DOHH2 (cell line): ENCODE results near the gene TNIP3.

Source experiments
- EZH2phosphoT487 ChIP-seq: fragments of 200-600 bp; sonication (generic); IDR thresholded peaks from 2 replicates; pipeline ENCODE4 v1.6.1; 2017; ENCODE audit warnings: borderline replicate concordance, mild to moderate bottlenecking, antibody characterized with exemption, low read length, moderate library complexity, mixed read lengths
- TF ChIP-seq, protein P1 (sequence below): fragments of 200-600 bp; sonication (generic); IDR thresholded peaks from one replicate; pipeline ENCODE4 v1.5.1; 2014; ENCODE audit warnings: antibody characterized with exemption, mild to moderate bottlenecking, low read depth, low read length; ENCODE audit not compliant: poor library complexity, severe bottlenecking

- no peak for TF ChIP-seq EZH2phosphoT487
- TF ChIP-seq, protein P1, sequence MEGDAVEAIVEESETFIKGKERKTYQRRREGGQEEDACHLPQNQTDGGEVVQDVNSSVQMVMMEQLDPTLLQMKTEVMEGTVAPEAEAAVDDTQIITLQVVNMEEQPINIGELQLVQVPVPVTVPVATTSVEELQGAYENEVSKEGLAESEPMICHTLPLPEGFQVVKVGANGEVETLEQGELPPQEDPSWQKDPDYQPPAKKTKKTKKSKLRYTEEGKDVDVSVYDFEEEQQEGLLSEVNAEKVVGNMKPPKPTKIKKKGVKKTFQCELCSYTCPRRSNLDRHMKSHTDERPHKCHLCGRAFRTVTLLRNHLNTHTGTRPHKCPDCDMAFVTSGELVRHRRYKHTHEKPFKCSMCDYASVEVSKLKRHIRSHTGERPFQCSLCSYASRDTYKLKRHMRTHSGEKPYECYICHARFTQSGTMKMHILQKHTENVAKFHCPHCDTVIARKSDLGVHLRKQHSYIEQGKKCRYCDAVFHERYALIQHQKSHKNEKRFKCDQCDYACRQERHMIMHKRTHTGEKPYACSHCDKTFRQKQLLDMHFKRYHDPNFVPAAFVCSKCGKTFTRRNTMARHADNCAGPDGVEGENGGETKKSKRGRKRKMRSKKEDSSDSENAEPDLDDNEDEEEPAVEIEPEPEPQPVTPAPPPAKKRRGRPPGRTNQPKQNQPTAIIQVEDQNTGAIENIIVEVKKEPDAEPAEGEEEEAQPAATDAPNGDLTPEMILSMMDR, result no peak
These were observed 75.3 kb downstream of the TNIP3 start for GRCh38 chr4:121088867-121089266.
